Cardiac fibroblast (primary cell): ENCODE data around the gene MLANA.

Source experiments
- DNase-seq, 2 donors: peaks; one replicate each; pipeline versions ENCODE4 v3.0.0 to v3.0.0-alpha.2; 2010; ENCODE audit warnings: low read depth in 2 of 2
- H3K4me3 ChIP-seq, 2 donors: replicated peaks in 1 of 2; 1 replicate in 1 of 2; 2 replicates in 1 of 2; pipeline ENCODE4 v1.5.1; 2011; ENCODE audit warnings: low read depth in 2 of 2, low read length in 2 of 2, mild to moderate bottlenecking in 2 of 2, moderate library complexity in 1 of 2
- TF ChIP-seq, protein P1 (sequence below): IDR thresholded peaks from one replicate; pipeline ENCODE4 v1.5.1; 2011; ENCODE audit warnings: low read depth, mild to moderate bottlenecking, low read length, inconsistent platforms

MLANA gene

GRCh38 chr9:5866685-5867084 is 24.0 kb upstream of the MLANA start:
- TF ChIP-seq, protein P1, sequence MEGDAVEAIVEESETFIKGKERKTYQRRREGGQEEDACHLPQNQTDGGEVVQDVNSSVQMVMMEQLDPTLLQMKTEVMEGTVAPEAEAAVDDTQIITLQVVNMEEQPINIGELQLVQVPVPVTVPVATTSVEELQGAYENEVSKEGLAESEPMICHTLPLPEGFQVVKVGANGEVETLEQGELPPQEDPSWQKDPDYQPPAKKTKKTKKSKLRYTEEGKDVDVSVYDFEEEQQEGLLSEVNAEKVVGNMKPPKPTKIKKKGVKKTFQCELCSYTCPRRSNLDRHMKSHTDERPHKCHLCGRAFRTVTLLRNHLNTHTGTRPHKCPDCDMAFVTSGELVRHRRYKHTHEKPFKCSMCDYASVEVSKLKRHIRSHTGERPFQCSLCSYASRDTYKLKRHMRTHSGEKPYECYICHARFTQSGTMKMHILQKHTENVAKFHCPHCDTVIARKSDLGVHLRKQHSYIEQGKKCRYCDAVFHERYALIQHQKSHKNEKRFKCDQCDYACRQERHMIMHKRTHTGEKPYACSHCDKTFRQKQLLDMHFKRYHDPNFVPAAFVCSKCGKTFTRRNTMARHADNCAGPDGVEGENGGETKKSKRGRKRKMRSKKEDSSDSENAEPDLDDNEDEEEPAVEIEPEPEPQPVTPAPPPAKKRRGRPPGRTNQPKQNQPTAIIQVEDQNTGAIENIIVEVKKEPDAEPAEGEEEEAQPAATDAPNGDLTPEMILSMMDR, result no peak
- no peak overlapping the region for H3K4me3 ChIP-seq
- no peak for DNase-seq

DNA sequence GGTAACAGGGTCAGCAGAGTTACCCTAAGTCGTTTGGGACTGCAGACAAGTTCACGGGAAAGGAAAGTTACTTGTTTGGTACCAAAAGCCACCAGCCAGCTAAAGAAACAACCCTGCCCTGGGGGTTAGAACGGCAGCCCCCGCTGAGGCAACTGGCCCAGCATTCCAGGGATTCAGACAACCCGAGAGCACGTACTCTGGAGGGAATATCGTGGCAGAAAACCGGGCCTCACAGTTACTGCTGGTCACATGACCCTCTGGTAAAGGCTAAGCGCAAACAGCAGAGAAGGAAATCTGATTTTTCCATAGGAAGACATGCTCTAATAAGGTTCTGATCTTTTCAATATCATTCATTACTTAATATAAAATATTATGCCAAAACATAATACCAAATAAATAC is 22.5 kb upstream of the MLANA start:
- TF ChIP-seq, protein P1, result no peak
- no peak for DNase-seq
- no peak overlapping the region for H3K4me3 ChIP-seq

DNA sequence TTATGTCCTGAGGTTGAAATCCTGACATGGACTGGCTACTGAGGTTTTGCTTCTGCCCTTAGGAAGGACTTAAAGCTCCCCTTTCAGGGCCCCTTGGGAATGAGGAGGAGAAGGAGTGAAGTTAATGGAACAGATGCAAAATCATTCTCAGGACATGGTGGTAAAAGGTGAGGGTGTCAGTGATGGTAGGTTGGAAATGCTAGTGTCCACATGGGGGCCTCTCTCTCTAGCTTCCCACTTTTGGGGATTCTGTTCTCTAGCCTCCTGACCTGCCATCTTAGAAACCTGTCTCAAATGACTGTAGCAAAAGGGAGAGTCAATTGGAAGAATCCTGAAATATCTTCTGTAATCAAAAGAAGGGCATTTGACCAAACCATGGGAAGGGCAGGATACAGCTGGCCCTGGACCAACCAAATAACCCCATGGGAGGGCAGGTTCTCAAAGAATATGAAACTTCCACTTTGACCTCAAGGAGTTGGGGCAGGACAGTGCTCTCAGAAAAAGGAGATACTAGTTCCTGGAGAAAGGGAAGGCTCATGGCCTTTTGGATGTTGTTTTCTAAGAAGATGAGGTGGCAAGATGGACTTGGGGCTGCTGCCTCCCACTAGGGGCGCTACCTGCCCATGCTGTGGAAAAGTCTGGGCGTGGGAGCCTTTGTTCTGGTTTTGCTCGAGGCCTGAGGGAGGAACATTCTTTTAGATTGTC is 21.2 kb upstream of the MLANA start:
- no peak overlapping the region for H3K4me3 ChIP-seq
- DNase-seq, result peak in 1 of 2 donors; percentile 17
- TF ChIP-seq, protein P1, result peak; percentile 43

- H3K4me3 ChIP-seq, result no peak overlapping the region
- no peak for DNase-seq
- TF ChIP-seq, protein P1, result no peak
Observed at GRCh38 chr9:5870020-5870339, 20.7 kb upstream of the MLANA start.

- TF ChIP-seq, protein P1, result no peak
- DNase-seq, result peak in 1 of 2 donors; percentile 17
- no peak overlapping the region for H3K4me3 ChIP-seq
Observed at GRCh38 chr9:5870691-5871090, 20.0 kb upstream of the MLANA start.

- peak in 1 of 2 donors; percentile 12 for DNase-seq
- TF ChIP-seq, protein P1, result no peak
- no peak overlapping the region for H3K4me3 ChIP-seq
Observed at GRCh38 chr9:5871785-5872184, 18.9 kb upstream of the MLANA start.

DNA sequence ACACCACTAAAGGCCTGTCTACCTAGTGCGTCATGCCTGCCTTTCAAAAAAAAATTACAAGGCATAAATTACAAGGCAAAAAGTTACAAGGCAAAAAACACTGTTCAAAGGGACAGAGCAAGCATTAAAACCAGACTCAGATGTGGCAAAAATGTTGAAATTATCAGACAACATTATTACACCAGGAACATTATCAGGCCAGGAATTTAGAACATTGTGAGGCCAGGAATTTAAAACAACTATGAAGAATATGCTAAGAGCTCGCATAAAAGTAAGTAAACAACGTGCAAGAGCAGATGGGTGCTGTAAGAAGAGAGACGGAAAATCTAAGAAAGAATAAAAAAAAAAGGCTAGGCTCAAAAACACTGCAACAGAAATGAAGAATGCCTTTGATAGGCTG is 18.2 kb upstream of the MLANA start:
- H3K4me3 ChIP-seq, result no peak overlapping the region
- DNase-seq, result peak in 1 of 2 donors; percentile 53
- TF ChIP-seq, protein P1, result no peak
